HFF-Myc (cell line): Measurements from ENCODE around the gene STAU1.

Source experiments
- DNase-seq: peaks from one replicate; pipeline ENCODE4 v3.0.0-alpha.2; 2011; ENCODE audit warnings: low read depth; ENCODE audit errors: extremely low read depth
- H3K4me3 ChIP-seq: replicated peaks from 2 replicates; pipeline ENCODE4 v1.5.1; 2011; ENCODE audit warnings: low read depth, mild to moderate bottlenecking, control low read depth, low read length
- TF ChIP-seq, protein P1 (sequence below): IDR thresholded peaks from 2 replicates; pipeline ENCODE4 v1.5.1; 2012; ENCODE audit warnings: mild to moderate bottlenecking, low read depth, low read length, control low read depth; ENCODE audit errors: missing control alignments

The STAU1 gene

GRCh38 chr20:49122920-49123319 lies 65.2 kb downstream of the STAU1 start:
- TF ChIP-seq, protein P1, sequence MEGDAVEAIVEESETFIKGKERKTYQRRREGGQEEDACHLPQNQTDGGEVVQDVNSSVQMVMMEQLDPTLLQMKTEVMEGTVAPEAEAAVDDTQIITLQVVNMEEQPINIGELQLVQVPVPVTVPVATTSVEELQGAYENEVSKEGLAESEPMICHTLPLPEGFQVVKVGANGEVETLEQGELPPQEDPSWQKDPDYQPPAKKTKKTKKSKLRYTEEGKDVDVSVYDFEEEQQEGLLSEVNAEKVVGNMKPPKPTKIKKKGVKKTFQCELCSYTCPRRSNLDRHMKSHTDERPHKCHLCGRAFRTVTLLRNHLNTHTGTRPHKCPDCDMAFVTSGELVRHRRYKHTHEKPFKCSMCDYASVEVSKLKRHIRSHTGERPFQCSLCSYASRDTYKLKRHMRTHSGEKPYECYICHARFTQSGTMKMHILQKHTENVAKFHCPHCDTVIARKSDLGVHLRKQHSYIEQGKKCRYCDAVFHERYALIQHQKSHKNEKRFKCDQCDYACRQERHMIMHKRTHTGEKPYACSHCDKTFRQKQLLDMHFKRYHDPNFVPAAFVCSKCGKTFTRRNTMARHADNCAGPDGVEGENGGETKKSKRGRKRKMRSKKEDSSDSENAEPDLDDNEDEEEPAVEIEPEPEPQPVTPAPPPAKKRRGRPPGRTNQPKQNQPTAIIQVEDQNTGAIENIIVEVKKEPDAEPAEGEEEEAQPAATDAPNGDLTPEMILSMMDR: no peak
- no peak for DNase-seq
- no peak overlapping the region for H3K4me3 ChIP-seq

- TF ChIP-seq, protein P1: no peak
- DNase-seq: no peak
- no peak overlapping the region for H3K4me3 ChIP-seq
Observed at GRCh38 chr20:49119988-49120387, 68.1 kb downstream of the STAU1 start.

- TF ChIP-seq, protein P1: no peak
- no peak for DNase-seq
Observed at GRCh38 chr20:49118307-49118706, 69.8 kb downstream of the STAU1 start.

DNA sequence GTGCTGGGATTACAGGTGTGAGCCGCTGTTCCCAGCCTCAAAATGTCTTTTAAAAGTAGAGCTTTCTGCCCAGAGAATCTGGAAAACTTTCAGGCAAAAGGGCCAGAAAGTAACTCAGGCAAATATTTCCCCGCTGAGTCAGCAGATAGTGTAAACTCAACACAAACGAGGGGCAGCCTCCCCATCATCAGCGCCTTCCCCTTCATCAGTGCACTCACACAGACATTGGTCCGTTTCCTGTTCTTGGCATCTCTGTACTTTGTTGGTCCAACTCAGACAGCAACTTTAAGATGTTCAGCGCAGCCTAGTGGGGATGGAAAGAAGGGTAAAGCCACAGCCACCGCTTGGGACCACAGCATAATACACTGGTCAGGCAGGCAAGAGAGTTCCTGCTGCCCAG lies 72.6 kb downstream of the STAU1 start:
- no peak overlapping the region for H3K4me3 ChIP-seq
- DNase-seq: no peak
- TF ChIP-seq, protein P1: no peak

More at GRCh38 chr20:49118307-49118706, 69.8 kb downstream of the STAU1 start:
- H3K4me3 ChIP-seq: no peak overlapping the region

- TF ChIP-seq, protein P1: no peak
- H3K4me3 ChIP-seq: no peak overlapping the region
- no peak for DNase-seq
Observed at GRCh38 chr20:49112596-49113274, 75.4 kb downstream of the STAU1 start.

- DNase-seq: no peak
- TF ChIP-seq, protein P1: no peak
- no peak overlapping the region for H3K4me3 ChIP-seq
Observed at GRCh38 chr20:49110767-49111694, 77.1 kb downstream of the STAU1 start.
